Measurements from ENCODE around the gene LRCH1. TPM values are rescaled to one million over a fixed set of nuclear protein-coding genes. Genes with fewer than 3 reads are reported as not detected.

Gene LRCH1
- total RNA-seq, 2 donors from 2014 or later: 14.7 to 15.3 TPM

GRCh38 chr13:46796129-46796514 is 243.2 kb downstream of the LRCH1 start:
- peaks cover 32% of the 10 kb centered on the region for H3K36me3 Mint-ChIP-seq (ENCODE audit: low read depth)
- H3K27ac Mint-ChIP-seq: peak overlapping the region; percentile 97
- H3K4me1 Mint-ChIP-seq: peaks cover 28% of the 10 kb centered on the region
- H3K4me3 Mint-ChIP-seq: peak overlapping the region; percentile 94
- ATAC-seq (replicated peaks): no peak
- no peaks in the 10 kb centered on the region for H3K9me3 Mint-ChIP-seq
- no peaks in the 10 kb centered on the region for H3K27me3 Mint-ChIP-seq

GRCh38 chr13:46796515-46797474 is 243.8 kb downstream of the LRCH1 start, which contains the start of gene ESD:
Gene ESD (minus strand): TSS chr13:46797161. CDS start chr13:46791413, 5,748 bp downstream.
- Mint-ChIP-seq H3K27me3 (no peaks in the 10 kb centered on the region), H3K9me3 (no peaks in the 10 kb centered on the region), H3K36me3 (ENCODE audit: low read depth) (peaks cover 25% of the 10 kb centered on the region), H3K4me1 (peaks cover 28% of the 10 kb centered on the region), H3K27ac (peak within 1 kb of the TSS; percentile 97), H3K4me3 (peak within 1 kb of the TSS; percentile 94)
- ATAC-seq (replicated peaks): peak; percentile 92

- ATAC-seq (replicated peaks): no peak
- peak overlapping the region; percentile 97 for H3K27ac Mint-ChIP-seq
- peak overlapping the region; percentile 94 for H3K4me3 Mint-ChIP-seq
- no peaks in the 10 kb centered on the region for H3K9me3 Mint-ChIP-seq
- peaks cover 21% of the 10 kb centered on the region for H3K36me3 Mint-ChIP-seq (ENCODE audit: low read depth)
- no peaks in the 10 kb centered on the region for H3K27me3 Mint-ChIP-seq
- H3K4me1 Mint-ChIP-seq: peaks cover 28% of the 10 kb centered on the region
Measured at GRCh38 chr13:46797501-46798237, 244.7 kb downstream of the LRCH1 start.

GRCh38 chr13:46799139-46799538 is 246.2 kb downstream of the LRCH1 start:
- Mint-ChIP-seq H3K4me1 (peaks cover 23% of the 10 kb centered on the region), H3K4me3 (no peak overlapping the region), H3K9me3 (no peaks in the 10 kb centered on the region), H3K27ac (no peak overlapping the region), H3K36me3 (ENCODE audit: low read depth) (peaks cover 8% of the 10 kb centered on the region), H3K27me3 (no peaks in the 10 kb centered on the region)
- ATAC-seq (replicated peaks): no peak

GRCh38 chr13:46801858-46802257 is 248.9 kb downstream of the LRCH1 start:
- H3K4me3 Mint-ChIP-seq: no peak overlapping the region
- H3K4me1 Mint-ChIP-seq: peaks cover 6% of the 10 kb centered on the region
- no peaks in the 10 kb centered on the region for H3K36me3 Mint-ChIP-seq (ENCODE audit: low read depth)
- H3K27me3 Mint-ChIP-seq: no peaks in the 10 kb centered on the region
- H3K9me3 Mint-ChIP-seq: peaks cover 4% of the 10 kb centered on the region
- no peak overlapping the region for H3K27ac Mint-ChIP-seq
- no peak for ATAC-seq (replicated peaks)

Other genes starting within 250 kb of the LRCH1 start
- gene RUBCNL, start 165.9 kb upstream of the LRCH1 start, total RNA-seq: 1 to 10 TPM in 1 of 2 donors, under 1 TPM in 1; 0.56 to 3.4 TPM
- gene ESD, start 244.0 kb downstream of the LRCH1 start, total RNA-seq: 10 to 100 TPM; 79.2 to 91.4 TPM